GF-D8 (cell line): ENCODE measurements around the gene SGCA.
A peak's percentile ranks its signal among the peaks of the same experiment; 100 is the strongest.

Experiments
- DNase-seq: peaks from one replicate; lab custom pipeline; 2025; lab: John Stamatoyannopoulos, UW

Gene SGCA

DNA sequence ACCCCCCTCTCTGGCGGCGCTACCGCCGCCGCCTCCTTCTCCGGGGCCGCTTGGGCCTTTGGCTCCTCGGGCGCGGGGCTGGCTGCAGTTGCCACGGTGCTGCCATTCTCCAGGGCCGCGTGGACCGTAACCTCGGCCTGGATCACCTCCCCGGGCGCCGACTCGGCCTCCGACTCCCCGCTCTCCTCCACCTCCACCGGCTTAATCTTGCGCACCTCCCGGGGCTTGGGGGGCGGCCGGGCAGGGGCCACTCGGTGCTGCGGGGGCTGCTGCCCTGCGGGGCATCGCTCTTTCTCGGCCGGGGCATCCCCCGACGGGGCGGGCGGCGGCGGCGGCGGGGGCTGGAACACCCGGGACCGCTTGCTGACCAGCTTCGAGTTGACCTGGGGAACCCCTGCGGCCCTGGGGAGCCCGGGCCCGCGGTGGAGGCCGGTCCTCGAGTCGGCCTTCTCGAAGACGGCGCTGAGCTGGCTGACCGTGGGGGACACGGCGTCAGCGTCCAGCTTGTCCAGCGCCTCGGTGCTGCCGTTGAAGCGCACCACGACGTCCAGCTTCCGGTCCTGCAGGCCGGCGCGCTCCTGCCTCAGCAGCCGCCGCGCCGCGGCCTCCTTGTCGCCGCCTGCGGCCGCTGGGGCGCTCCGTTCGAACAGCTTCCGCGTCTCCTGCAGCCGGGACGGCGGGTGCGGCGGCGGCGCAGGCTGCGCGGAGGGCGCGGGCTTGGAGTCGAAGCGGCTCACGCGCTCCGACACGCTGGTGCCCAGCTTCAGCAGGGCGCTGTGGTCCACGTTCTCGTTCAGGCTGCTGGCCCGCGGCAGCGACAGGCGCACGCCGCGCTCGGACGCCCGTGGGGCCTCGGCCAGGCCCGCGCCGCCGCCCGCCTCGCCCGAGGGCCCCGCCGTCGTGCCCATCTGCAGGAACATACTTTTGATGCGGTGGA lies 16.1 kb upstream of the SGCA start:
- DNase-seq, result no peak

DNA sequence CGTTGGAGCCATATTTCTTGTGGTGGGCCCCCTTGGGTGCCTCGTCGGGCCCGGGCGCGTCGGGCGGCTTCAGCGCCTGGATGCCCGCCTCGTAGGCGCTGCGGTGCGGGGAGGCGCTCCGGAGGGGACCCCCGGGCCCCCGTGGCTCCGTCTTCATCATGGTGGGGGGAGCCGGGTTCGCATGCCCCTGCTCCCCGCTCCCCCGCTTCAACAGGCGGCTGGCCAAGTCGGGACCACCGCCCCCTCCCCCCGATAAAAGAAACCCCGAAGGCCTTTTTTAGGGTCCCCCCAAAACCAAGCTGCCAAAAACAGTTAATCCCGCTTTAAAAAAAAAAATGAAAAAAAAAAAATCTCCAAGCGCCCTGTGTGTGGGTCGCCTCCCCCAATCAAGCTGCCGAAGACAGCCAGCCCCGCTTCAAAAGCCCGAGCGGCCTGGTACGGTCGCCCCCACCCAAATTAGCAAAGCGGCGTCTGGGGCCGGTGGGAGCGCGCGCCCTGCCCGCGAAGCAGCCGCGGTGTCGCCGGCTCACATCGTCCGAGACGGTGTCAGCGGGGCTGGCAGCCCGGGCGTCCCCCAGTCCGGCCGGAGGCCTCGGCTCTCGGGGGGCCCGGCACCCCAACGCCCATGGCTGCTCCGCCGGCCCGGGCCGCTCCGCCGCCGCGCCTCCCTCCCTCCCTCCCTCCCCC lies 15.3 kb upstream of the SGCA start, which contains the start of gene PPP1R9B:
TSS of gene PPP1R9B (minus strand) at position 324 of the 687 bp plus-strand sequence. CDS start at position 160, 164 bp downstream.
- no peak for DNase-seq

- DNase-seq, result peak; percentile 61
Observed at GRCh38 chr17:50151041-50151936, 14.5 kb upstream of the SGCA start.

DNA sequence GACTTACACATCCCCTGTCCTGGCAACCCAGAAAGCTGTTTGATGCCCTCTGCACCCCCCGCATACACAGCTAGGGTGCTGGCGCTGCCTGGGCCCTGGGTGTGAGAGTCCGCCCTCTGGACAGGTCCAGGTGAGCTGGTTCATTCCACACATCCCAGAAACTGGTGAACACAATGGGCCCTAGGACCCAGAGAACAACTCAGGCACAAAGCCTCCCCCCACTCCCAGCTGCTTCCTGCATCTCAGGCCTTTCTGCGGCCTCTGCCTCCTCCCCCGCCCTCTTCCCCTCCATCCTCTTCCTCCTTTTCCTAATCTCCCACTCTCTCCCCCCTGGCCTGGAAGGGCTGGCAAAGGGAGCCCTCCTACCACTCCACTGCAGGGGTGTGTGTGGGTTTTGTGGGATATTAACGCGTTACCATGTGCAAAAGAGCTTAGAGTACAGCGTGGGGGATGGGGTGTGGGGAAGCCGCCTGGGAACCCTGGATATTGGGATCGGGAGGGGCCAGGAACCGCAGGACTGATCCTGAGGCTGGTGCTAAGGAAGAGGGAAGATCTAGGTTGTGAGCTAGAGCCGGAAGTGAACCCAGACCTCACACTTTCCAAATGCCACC lies 13.8 kb upstream of the SGCA start:
- DNase-seq, result peak; percentile 39

DNA sequence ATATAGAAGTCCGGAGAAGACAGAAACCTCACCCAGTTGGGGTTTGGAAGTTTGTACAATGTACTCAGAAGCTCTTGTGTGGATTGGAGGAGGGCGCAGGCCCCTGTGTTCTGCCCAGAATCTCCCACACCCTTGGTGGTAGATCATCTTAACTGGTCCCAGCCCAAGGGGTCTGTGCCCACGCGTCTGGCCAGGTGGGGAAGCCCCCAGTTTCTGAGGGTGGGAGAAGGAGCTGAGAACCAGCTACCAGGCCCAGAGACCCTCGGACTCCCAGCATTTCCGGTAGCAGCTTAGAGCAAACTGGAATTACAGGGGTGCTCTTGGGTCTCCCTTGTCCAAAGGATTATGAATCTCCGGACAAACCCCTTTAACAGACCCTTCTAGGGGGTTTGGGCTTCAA lies 13.1 kb upstream of the SGCA start:
- DNase-seq, result no peak

GRCh38 chr17:50153650-50154575 lies 11.9 kb upstream of the SGCA start:
- DNase-seq, result no peak

GRCh38 chr17:50154604-50155003 lies 11.2 kb upstream of the SGCA start:
- DNase-seq, result no peak

- no peak for DNase-seq
Observed at GRCh38 chr17:50155115-50155819, 10.5 kb upstream of the SGCA start.

DNA sequence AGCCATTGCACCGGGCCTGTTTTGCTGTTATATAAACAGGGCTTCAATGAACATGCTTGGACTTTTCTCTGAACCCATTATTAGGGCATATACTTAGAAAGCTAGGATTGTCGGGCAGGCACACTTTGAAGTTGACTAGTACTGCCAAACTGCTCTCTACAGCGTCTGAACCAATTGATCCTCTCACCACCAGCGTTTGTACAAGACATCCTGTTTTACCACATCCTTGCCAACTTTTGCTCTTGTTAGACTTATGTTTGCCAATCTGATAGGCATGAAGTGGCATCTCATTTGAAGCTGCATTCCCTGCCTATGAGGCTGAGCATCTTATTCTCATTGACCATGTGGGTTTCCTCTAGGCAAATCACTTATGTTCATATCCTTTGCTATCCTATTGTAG lies 7.9 kb upstream of the SGCA start:
- DNase-seq, result no peak

- peak; percentile 26 for DNase-seq
Observed at GRCh38 chr17:50161023-50161910, 4.5 kb upstream of the SGCA start.

- DNase-seq, result no peak
Observed at GRCh38 chr17:50161911-50162288, 3.9 kb upstream of the SGCA start.

DNA sequence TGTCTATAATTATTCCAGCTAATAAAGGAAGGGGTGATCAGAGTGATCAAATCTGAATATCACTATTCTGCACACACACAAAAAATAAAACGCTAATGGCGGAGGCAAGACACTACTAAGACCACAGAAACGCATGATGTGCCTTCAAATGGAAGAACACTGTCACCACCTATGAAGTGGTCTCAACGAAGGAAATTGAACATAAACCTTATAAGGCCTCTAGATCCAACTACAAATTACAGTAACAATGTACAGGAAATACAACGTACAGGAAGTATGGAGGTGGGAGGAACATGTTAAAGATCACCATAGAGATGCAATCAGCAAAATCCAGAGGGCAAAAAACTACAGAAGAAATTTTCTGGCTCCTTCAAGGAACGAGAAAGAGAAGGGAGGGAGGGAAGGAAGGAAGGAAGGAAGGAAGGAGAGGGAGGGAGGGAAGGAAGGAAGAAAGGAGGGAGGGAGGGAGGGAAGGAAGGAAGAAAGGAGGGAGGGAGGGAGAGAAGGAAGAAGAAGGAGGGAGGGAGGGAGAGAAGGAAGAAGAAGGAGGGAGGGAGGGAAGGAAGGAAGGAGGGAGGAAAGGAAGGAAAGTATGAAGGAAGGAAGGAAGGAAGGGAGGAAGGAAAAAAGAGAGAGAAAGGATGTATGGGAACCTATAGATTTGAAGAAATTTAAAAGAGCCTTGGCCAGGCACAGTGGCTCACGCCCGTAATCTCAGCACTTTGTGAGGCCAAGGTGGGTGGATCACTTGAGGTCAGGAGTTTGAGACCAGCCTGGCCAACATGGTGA lies 3.1 kb upstream of the SGCA start:
- DNase-seq, result no peak

DNA sequence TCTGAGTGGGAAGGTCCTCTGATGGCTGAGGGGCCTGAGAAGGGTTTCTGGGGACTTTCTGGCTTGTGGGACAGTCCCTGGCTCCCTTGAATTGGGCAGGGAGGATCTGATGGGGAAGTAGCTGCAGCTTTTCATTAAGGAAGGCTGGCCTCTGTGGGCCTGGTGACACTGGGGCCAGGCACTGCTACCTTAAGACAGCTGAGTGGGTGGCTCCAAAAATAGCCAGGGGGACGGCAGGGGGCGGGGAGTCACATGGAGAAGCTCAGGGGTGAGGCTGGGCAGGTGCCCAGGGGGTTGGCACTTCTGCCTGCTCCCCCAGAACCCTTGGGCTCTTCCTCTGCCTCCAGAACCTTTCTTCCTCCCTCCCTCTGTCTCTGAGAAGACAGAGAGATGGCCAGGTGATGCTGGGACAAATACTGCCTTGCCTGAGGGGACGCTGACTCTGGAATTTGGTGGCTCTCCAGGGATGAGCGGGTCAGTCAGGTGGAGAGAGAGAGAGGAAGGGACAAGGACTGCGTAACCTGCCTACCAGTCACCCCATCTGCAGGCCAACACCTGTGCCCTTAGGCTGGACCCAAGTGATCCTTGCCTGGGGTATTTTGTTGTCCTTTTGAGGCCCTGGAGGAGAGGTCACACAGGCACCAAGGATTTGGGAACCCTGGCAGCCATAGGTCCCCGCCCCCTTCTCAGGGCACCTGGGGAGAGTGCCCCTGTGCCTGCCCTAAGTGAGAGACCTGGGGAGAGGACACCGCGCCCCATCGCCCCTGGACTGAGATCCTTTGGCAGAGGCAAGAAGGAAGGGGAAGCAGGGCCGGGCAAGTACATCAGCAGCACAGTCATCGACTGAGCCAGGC lies 1.7 kb upstream of the SGCA start:
- DNase-seq, result no peak

DNA sequence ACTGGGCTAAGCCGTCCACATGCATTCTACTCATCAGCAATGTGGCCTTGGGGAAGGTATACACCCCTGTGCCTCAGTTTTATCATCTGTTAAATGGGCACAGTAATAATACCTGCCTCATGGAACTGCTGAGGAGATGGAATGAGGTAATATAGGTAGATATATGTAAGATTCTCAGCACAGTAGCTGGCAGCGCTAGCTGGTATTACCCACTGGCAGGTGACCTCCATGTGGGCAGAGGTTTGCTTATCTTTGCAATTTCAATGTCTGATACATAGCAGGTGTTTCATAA lies 1.2 kb upstream of the SGCA start:
- DNase-seq, result no peak

DNA sequence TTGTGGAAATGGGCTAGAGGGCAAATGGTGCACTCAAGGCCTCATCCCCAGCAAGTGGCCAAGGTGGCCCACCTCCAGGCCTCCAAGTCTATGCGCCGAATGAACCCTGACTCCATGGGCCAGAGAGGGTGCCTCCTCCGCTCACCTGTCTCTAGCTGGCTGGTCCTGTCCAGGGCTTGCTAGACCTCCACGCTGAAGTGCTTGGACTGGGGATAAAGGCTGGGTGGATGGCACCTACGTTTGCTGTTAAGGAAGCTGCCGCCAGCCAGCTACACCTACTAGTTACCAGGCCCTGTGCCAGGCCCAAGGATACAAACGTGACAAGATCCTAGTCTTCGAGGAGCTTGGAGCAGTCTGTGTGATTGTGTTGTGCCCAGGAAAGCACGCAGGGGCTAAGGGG lies 739 bp upstream of the SGCA start:
- no peak for DNase-seq

- no peak for DNase-seq
Observed at GRCh38 chr17:50165466-50165865, 339 bp upstream of the SGCA start.

- DNase-seq, result no peak
Observed at GRCh38 chr17:50166518-50167181, 845 bp downstream of the SGCA start.
